GM13977 (cell line): ENCODE results near the gene ITGA11.
"Not testable (repeated sequence)": the region's sequence is repeated elsewhere in the genome, so short reads cannot be mapped to it uniquely, and the experiment has no call there.

Source experiments
- DNase-seq: peaks from one replicate; pipeline ENCODE4 v3.0.0; 2012; ENCODE audit warnings: low spot score
- in situ Hi-C: fragments of 300-500 bp; cut with MboI; formaldehyde crosslinking; loops from one replicate; pipeline ENCODE4 v1.12.0; 2022; ENCODE audit warnings: low sequenced_read_pairs, low pct_unique_long_range_greater_than_20kb, mixed read lengths, inconsistent platforms; ENCODE audit not compliant: unreplicated experiment
- TF ChIP-seq, protein P1 (sequence below): IDR thresholded peaks from 2 replicates; pipeline ENCODE4 v1.5.1; 2012; ENCODE audit warnings: mild to moderate bottlenecking, control low read depth; ENCODE audit not compliant: insufficient read depth; ENCODE audit errors: extremely low read depth, missing control alignments

Gene ITGA11

DNA sequence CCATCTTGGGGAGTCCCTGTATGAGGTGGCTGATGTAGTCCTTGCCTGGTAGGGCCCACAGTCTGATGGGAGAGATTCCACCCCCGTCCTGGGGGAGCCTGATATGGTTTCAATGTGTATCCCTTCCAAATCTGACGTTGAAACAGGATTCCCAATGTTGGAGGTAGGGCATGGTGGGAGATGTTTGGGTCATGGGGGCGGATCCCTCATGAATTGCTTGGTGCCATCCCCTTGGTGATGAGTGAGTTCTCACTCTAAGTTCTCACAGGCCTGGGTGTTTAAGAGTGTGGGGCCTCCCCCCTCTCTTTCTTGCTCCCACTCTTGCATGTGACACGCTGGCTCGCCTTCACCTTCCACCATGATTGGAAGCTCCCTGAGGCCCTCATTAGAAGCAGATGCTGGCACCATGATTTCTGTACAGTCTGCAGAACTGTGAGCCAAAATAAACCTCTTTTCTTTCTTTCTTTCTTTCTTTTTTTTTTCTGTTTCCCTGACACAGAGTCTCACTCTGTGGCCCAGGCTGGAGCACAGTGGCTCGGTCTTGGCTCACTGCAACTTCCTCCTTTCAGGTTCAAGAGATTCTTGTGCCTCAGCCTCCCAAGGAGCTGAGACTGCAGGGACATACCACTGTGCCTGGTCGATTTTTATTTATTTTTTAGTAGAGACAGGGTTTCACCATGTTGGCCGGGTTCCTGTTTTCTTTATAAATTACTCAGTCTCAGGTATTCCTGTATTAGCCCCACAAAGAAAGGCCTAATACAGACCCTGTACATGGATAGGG is 28.6 kb downstream of the ITGA11 start:
- TF ChIP-seq, protein P1, sequence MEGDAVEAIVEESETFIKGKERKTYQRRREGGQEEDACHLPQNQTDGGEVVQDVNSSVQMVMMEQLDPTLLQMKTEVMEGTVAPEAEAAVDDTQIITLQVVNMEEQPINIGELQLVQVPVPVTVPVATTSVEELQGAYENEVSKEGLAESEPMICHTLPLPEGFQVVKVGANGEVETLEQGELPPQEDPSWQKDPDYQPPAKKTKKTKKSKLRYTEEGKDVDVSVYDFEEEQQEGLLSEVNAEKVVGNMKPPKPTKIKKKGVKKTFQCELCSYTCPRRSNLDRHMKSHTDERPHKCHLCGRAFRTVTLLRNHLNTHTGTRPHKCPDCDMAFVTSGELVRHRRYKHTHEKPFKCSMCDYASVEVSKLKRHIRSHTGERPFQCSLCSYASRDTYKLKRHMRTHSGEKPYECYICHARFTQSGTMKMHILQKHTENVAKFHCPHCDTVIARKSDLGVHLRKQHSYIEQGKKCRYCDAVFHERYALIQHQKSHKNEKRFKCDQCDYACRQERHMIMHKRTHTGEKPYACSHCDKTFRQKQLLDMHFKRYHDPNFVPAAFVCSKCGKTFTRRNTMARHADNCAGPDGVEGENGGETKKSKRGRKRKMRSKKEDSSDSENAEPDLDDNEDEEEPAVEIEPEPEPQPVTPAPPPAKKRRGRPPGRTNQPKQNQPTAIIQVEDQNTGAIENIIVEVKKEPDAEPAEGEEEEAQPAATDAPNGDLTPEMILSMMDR: no peak
- DNase-seq: no peak
- in situ Hi-C loops: no loop called here

DNA sequence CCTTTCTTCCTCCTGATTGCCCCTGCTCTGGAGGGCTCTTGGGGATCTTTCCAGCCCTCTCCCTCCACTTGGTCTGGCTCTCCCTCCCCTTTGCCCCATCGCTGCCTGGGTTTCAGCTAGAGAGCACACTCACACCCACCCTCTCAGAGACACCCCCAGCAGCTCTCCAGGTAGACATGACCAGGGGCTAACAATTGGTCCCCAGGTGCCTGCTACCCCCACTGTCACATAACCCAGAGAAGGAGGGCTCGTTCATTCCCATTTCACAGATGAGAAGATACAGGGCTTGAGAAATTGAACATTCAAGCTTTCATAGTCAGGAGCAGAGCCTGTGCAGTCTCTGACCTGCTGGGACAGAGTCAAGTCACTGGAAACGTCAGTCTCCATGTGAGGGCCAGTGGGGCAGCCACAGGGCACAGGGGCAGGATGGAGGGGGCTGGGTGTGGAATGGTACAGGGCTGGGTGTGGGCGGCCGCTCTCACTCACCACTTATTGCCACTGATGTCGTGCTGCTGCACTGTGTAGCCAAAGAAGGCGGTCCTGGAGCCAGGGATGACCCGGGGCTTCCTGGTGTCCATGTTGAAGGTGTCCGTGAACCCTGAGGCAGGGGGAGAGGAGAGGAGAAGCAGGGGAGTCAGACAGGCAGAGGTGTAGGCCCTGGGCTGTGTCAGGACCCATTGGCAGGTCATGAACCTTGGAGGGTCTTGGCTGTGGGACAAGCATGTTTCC is 29.4 kb downstream of the ITGA11 start:
- in situ Hi-C loops: no loop called here
- TF ChIP-seq, protein P1: no peak
- DNase-seq: no peak

DNA sequence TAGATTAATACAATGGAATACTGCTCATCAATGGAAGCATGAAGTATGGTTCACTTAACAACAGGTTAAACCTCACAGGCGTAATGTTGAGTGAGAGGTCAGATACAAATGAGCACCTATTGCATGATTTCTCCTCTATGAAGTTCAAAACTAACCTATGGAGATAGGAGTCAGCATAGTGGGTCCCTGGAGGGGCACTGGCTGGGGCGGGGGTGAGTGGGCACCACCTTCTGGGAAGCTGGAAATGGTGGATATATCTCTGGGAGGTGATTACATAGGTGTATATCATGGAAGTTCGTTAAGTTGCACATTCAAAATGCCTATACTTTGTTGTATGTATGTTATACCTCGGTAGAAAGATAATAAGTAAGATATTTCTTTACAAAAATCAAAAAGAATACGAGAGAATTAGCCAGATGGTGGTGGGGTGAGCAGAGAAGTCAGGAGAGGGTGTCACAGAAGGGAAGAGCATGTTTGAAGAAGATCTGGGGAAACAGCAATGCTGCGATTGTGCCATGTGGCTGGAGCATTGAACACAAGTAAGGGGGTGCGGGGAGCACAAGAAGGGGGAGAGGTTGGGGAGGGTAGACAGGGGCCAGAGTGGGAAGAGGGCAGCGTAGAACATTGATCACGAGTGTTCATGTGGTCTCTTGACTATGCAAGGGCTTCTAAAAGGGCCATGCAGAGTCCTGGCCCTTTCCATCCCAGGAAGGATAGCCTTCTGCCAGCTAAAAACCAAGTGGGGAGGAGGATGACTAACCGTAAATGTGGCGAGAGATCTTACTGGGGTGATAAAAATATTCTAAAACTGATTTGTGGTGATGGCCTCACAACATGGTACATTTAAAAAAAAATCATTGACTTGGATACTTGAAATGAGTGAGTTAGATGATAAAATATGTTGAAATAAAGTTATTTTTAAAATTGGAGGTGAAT is 30.2 kb downstream of the ITGA11 start:
- no peak for DNase-seq
- in situ Hi-C loops: no loop called here

DNA sequence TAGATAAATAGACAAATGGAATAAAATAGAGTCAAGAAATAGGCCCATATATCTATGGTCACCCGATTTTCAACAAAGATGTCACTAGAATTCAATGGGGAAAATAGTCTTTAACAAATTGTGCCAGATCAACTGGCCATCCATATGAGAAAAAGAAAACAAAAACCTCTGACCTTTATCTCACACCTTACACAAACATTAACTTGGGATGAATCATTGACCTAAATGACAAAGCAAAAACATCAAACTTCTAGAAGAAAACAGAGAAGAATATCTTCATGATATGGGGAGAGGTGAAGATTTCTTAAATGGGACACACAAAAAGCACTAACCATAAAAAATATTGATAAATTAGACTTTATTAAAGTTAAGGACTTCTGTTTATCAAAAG is 31.9 kb downstream of the ITGA11 start:
- in situ Hi-C loops: no loop called here
- no peak for DNase-seq
- TF ChIP-seq, protein P1: no peak

More for the DNA sequence above, 30.2 kb downstream of the ITGA11 start:
- TF ChIP-seq, protein P1: no peak

DNA sequence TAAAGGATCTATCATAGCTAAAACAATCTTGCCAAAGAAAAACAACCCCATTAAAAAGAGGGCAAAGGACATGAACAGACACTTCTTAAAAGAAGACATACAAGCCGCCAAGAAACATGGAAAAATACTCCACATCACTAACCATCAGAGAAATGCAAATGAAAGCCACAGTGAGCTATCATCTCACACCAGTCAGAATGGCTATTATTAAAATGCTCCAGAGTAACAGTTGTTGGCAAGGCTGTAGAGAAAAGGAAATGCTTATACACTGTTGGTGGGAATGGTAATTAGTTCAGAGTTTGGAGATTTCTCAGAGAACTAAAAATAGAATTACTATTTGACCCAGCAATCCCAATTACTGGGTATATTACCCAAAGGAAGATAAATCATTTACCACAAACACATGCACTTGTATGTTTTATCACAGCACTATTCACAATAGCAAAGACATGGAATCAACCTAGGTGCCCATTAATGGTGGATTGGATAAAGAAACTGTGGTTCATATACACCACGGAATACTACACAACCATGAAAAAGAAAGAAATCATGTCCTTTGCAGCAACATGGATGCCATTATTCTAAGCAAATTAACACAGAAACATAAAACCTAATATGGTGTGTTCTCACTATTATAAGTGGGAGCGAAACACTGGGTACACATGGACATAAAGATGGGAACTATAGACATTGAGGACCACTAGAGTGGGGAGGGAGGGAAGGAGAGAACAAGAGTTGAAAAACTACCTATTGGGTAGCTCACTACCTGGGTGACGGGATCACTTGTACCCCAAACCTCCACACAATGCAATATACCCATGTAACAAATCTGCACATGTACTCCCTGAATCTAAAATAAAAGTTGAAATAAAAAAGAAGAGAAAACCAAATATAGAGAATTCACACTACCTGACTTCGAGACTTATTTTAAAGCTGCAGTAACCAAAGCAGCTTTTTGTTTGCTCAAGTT is 32.6 kb downstream of the ITGA11 start:
- TF ChIP-seq, protein P1: no peak
- DNase-seq: no peak
- in situ Hi-C loops: no loop called here

DNA sequence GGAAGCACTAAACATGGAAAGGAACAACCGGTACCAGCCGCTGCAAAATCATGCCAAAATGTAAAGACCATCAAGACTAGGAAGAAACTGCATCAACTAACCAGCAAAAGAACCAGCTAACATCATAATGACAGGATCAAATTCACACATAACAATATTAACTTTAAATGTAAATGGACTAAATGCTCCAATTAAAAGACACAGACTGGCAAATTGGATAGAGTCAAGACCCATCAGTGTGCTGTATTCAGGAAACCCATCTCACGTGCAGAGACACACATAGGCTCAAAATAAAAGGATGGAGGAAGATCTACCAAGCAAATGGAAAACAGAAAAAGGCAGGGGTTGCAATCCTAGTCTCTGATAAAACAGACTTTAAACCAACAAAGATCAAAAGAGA is 34.0 kb downstream of the ITGA11 start:
- in situ Hi-C loops, DNase-seq: not testable (repeated sequence)
